H1 (cell line): Measurements from ENCODE around the gene YWHAQ. TPM values are rescaled to one million over a fixed set of nuclear protein-coding genes. Genes with fewer than 3 reads are reported as not detected.

Experiments used
- CTCF ChIA-PET: fragments of 300-600 bp; sonication (Branson Sonifier 250); formaldehyde crosslinking; loops from one replicate; lab custom pipeline; 2021; ENCODE audit not compliant: partially characterized antibody; lab: Charles Lee
- POLR2A ChIA-PET: fragments of 300-600 bp; sonication (Branson Sonifier 250); formaldehyde crosslinking; loops from one replicate; lab custom pipeline; 2021; ENCODE audit warnings: inconsistent platforms; ENCODE audit not compliant: partially characterized antibody; lab: Charles Lee
- DNase-seq, 2 experiments: peaks; one replicate each; pipeline versions ENCODE4 v3.0.0 to v3.0.0-alpha.2; 2010 to 2022; ENCODE audit warnings: low spot score in 2 of 2, low read depth in 1 of 2, mixed read lengths in 1 of 2
- FAIRE-seq: peaks from 2 replicates; lab custom pipeline; 2011; peaks lifted over from hg19 to GRCh38; lab: Jason Lieb, UNC
- H2AFZ ChIP-seq: 2 replicates; pipeline ENCODE4 v1.8.1; 2012; ENCODE audit warnings: low read length, inconsistent platforms
- H2AK5ac ChIP-seq: 2 replicates; pipeline ENCODE4 v1.6.1; 2013; ENCODE audit warnings: low read depth, low read length
- H2BK120ac ChIP-seq: replicated peaks from 2 replicates; pipeline ENCODE3; 2013; ENCODE audit warnings: low read depth, low read length, inconsistent platforms
- H2BK12ac ChIP-seq: 2 replicates; pipeline ENCODE4 v1.6.1; 2013; ENCODE audit warnings: low read depth, low read length
- H2BK15ac ChIP-seq: 2 replicates; pipeline ENCODE4 v1.6.1; 2013; ENCODE audit warnings: low read length
- H2BK20ac ChIP-seq: 2 replicates; pipeline ENCODE4 v1.6.1; 2013; ENCODE audit warnings: low read length
- H2BK5ac ChIP-seq: 2 replicates; pipeline ENCODE4 v1.6.1; 2013; ENCODE audit warnings: low read depth, low read length
- H3K14ac ChIP-seq: 2 replicates; pipeline ENCODE4 v1.6.1; 2013; ENCODE audit warnings: inconsistent platforms; ENCODE audit not compliant: insufficient read length
- H3K18ac ChIP-seq: 2 replicates; pipeline ENCODE4 v1.6.1; 2013; ENCODE audit warnings: low read length; ENCODE audit errors: extremely low read depth
- H3K23ac ChIP-seq: 2 replicates; pipeline ENCODE4 v1.6.1; 2013; ENCODE audit warnings: inconsistent platforms; ENCODE audit not compliant: insufficient read length
- H3K23me2 ChIP-seq: 2 replicates; pipeline ENCODE4 v1.6.1; 2013; ENCODE audit warnings: low read depth, low read length
- H3K27ac ChIP-seq: 2 replicates; pipeline ENCODE4 v1.6.1; 2011; ENCODE audit warnings: low read depth, low read length, inconsistent platforms
- H3K27me3 ChIP-seq, 4 experiments: replicated peaks in 1 of 4; 1 replicate in 1 of 4; 2 replicates in 3 of 4; pipeline versions ENCODE4 v1.6.1 to v1.8.1; 2011 to 2013; ENCODE audit warnings: low read length in 3 of 4, mild to moderate bottlenecking in 3 of 4, inconsistent platforms in 2 of 4, mixed read lengths in 2 of 4, moderate library complexity in 1 of 4; ENCODE audit not compliant: control insufficient read depth in 3 of 4, insufficient read depth in 3 of 4; ENCODE audit errors: extremely low read depth in 1 of 4
- H3K36me3 ChIP-seq, 4 experiments: 2 replicates each; pipeline versions ENCODE4 v1.6.1 to v1.8.1; 2011 to 2013; ENCODE audit warnings: mild to moderate bottlenecking in 4 of 4, low read length in 3 of 4, moderate library complexity in 2 of 4, control low read depth in 1 of 4, inconsistent platforms in 1 of 4; ENCODE audit not compliant: insufficient read depth in 4 of 4, control insufficient read depth in 2 of 4
- H3K4ac ChIP-seq: replicated peaks from 2 replicates; pipeline ENCODE3; 2013; ENCODE audit warnings: low read length, low read depth, mixed read lengths, inconsistent platforms; ENCODE audit not compliant: insufficient read length
- H3K4me1 ChIP-seq, 4 experiments: replicated peaks in 1 of 4; 1 replicate in 1 of 4; 2 replicates in 3 of 4; pipeline versions ENCODE4 v1.6.1 to v1.8.1; 2011 to 2013; ENCODE audit warnings: low read length in 3 of 4, inconsistent platforms in 2 of 4, mixed read lengths in 1 of 4; ENCODE audit not compliant: insufficient read depth in 4 of 4, control insufficient read depth in 3 of 4
- H3K4me2 ChIP-seq, 2 experiments: 2 replicates each; pipeline versions ENCODE4 v1.6.1 to v1.8.1; 2011 to 2013; ENCODE audit warnings: low read depth in 2 of 2, low read length in 2 of 2, control low read depth in 1 of 2, inconsistent platforms in 1 of 2, mild to moderate bottlenecking in 1 of 2; ENCODE audit not compliant: insufficient read depth in 1 of 2
- H3K4me3 ChIP-seq, 4 experiments: fragments of 200-600, 300-600 bp in 1 of 4; sonication (generic), shearing (Covaris generic), sonication (Bioruptor Twin) in 1 of 4; 2 replicates each; pipeline versions ENCODE4 v1.5.1 to v1.8.1; 2011 to 2016; ENCODE audit warnings: low read length in 4 of 4, low read depth in 3 of 4, control low read depth in 2 of 4, inconsistent platforms in 2 of 4, mild to moderate bottlenecking in 2 of 4, mixed read lengths in 1 of 4, moderate library complexity in 1 of 4; ENCODE audit not compliant: insufficient read depth in 2 of 4; ENCODE audit errors: extremely low read depth in 1 of 4
- H3K56ac ChIP-seq: replicated peaks from 2 replicates; pipeline ENCODE3; 2013; ENCODE audit warnings: low read depth, mild to moderate bottlenecking, mixed read lengths, low read length, inconsistent platforms; ENCODE audit not compliant: insufficient read length
- H3K79me1 ChIP-seq: 2 replicates; pipeline ENCODE4 v1.6.1; 2013; ENCODE audit warnings: low read depth, low read length, control low read depth
- H3K79me2 ChIP-seq, 2 experiments: 2 replicates each; pipeline versions ENCODE4 v1.6.1 to v1.8.1; 2012 to 2013; ENCODE audit warnings: low read length in 2 of 2, mild to moderate bottlenecking in 2 of 2, inconsistent platforms in 1 of 2; ENCODE audit not compliant: insufficient read depth in 2 of 2, control insufficient read depth in 1 of 2
- H3K9ac ChIP-seq, 4 experiments: replicated peaks in 1 of 4; 1 replicate in 1 of 4; 2 replicates in 3 of 4; pipeline versions ENCODE4 v1.6.1 to v1.8.1; 2011 to 2013; ENCODE audit warnings: low read depth in 3 of 4, low read length in 3 of 4, control low read depth in 2 of 4, mild to moderate bottlenecking in 2 of 4, moderate library complexity in 2 of 4, inconsistent platforms in 1 of 4; ENCODE audit errors: extremely low read depth in 1 of 4
- H3K9me3 ChIP-seq, 2 experiments: 2 replicates each; pipeline versions ENCODE4 v1.6.1 to v1.8.1; 2012 to 2013; ENCODE audit warnings: mild to moderate bottlenecking in 2 of 2, moderate library complexity in 2 of 2, control low read depth in 1 of 2, inconsistent platforms in 1 of 2, low read depth in 1 of 2, low read length in 1 of 2, mixed read lengths in 1 of 2; ENCODE audit not compliant: insufficient read depth in 2 of 2
- H4K20me1 ChIP-seq, 2 experiments: replicated peaks in 1 of 2; 2 replicates each; pipeline versions ENCODE3 to v1.8.1; 2011 to 2013; ENCODE audit warnings: inconsistent platforms in 2 of 2, low read length in 2 of 2, mild to moderate bottlenecking in 1 of 2; ENCODE audit not compliant: insufficient read depth in 2 of 2, control insufficient read depth in 1 of 2
- H4K5ac ChIP-seq: 2 replicates; pipeline ENCODE4 v1.6.1; 2013; ENCODE audit warnings: low read length, low read depth, mixed read lengths, inconsistent platforms; ENCODE audit not compliant: insufficient read length
- H4K8ac ChIP-seq: 2 replicates; pipeline ENCODE4 v1.8.0; 2013; ENCODE audit warnings: mild to moderate bottlenecking, moderate library complexity, low read length, inconsistent platforms; ENCODE audit not compliant: insufficient read depth; ENCODE audit errors: extremely low read depth
- H4K91ac ChIP-seq: replicated peaks from 2 replicates; pipeline ENCODE3; 2013; ENCODE audit warnings: low read length, mixed read lengths, inconsistent platforms; ENCODE audit not compliant: insufficient read length
- NANOG ChIP-seq: IDR thresholded peaks from 2 replicates; pipeline ENCODE4 v1.6.1; 2011; ENCODE audit warnings: low read length, low read depth, mild to moderate bottlenecking, inconsistent platforms; ENCODE audit not compliant: insufficient read depth, poor library complexity, severe bottlenecking
- NRF1 ChIP-seq: IDR thresholded peaks from 2 replicates; pipeline ENCODE4 v1.6.1; 2011; ENCODE audit warnings: mild to moderate bottlenecking, low read depth, low read length, improper control_type of control experiment
- PHF8 ChIP-seq: fragments of 200-600 bp; sonication (generic); conservative IDR thresholded peaks from 2 replicates; pipeline ENCODE4 v1.7.1; 2012; ENCODE audit warnings: low read depth, mild to moderate bottlenecking, inconsistent platforms, low read length, moderate library complexity
- WGBS, 2 experiments: shearing (Covaris generic) in 1 of 2; methylation state at CpG; one replicate each; pipeline versions ENCODE4 v1.1.6 to v1.1.7; 2013 to 2015; ENCODE audit warnings: low lambda C conversion rate in 2 of 2, mixed read lengths in 2 of 2, inconsistent platforms in 1 of 2, low coverage in 1 of 2, missing lambda C conversion rate in 1 of 2; ENCODE audit not compliant: insufficient replicate concordance in 2 of 2, insufficient coverage in 1 of 2, insufficient read length in 1 of 2; ENCODE audit errors: extremely low coverage in 1 of 2, missing lambda C conversion rate in 1 of 2; 5-methylcytosine and 5-hydroxymethylcytosine counted together
- polyA plus RNA-seq, 7 experiments: library from polyadenylated mRNA; depleted of rRNA in 3 of 7; stranded (reverse) in 5 of 7; unstranded in 2 of 7; fragments of >200 nt in 5 of 7; fragments of 200-250 nt in 2 of 7; gene quantifications; 1 replicate in 5 of 7; 2 replicates in 1 of 7; 4 replicates in 1 of 7; pipeline versions ENCODE4 v1.2.1 to v1.2.3, GENCODE V29; 2011 to 2013; ENCODE audit warnings: missing spikeins in 2 of 7, mixed read lengths in 2 of 7
- total RNA-seq: library from RNA; stranded (reverse); fragmentation: NEBNext Ultra II Directional; extraction: Animal tissue kit (Norgen Biotek cat#: 25700); gene quantifications from 2 replicates; pipeline ENCODE4 v1.2.1, GENCODE V29; 2021

The YWHAQ gene
- total and polyA plus RNA-seq, 2 of the 8 experiments (the other 6 are each of a cell fraction or from before 2014, with no cell fraction given): 244 to 480 TPM

DNA sequence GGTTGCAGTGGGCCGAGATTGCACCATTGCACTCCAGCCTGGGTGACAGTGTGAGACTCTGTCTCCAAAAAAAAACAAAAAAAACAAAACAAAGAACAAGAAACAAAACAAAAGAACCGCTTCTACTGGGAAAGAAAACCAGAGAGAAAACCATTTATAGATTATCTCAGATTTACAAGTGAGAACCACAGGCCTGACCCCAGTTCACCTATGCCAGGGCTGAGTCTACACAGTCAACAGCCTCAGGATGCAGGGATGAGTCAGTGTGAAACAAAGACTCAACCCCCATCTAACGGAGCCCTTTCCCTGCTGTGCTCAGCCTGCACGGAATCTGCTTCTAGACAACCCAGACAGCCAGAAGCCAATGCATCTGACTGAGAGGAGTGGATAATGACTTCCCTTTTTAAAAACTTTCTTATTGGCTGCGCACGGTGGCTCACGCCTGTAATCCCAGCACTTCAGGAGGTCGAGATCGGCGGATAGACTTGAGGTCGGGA, 25.5 kb upstream of the YWHAQ start:
- CTCF ChIA-PET: interaction anchor here (1.0 to 1.6 kb wide), 5 partner anchors 9 to 113 kb away, joined by 3 to 9 read pairs (median 3); no protein-coding TSS in a partner anchor
- H3K27ac ChIP-seq: no peak overlapping the region

More for the DNA sequence above, 25.5 kb upstream of the YWHAQ start:
- Histone ChIP-seq H3K23ac (no peak overlapping the region), H4K5ac (no peak overlapping the region), H3K36me3 (no peaks in the 10 kb centered on the region), H2BK5ac (no peak overlapping the region), H4K20me1 (no peaks in the 10 kb centered on the region), H3K27me3 (no peaks in the 10 kb centered on the region), H2BK15ac (no peak overlapping the region), H3K23me2 (peaks cover 6% of the 10 kb centered on the region; the same call in 1 of the 2 replicates), H3K9ac (no peak overlapping the region), H3K18ac (no peak overlapping the region), H4K8ac (no peak overlapping the region), H2AK5ac (no peak overlapping the region), H2BK20ac (no peak overlapping the region), H3K79me2 (no peaks in the 10 kb centered on the region), H3K4me2 (no peak overlapping the region), H2AFZ (no peak overlapping the region), H4K91ac (no peak overlapping the region), H3K56ac (no peak overlapping the region), H2BK12ac (no peak overlapping the region), H3K4me3 (no peak overlapping the region), H3K4me1 (no peaks in the 10 kb centered on the region; a peak in 1 of 7 replicates), H3K79me1 (no peaks in the 10 kb centered on the region), H3K9me3 (no peaks in the 10 kb centered on the region), H3K14ac (no peak overlapping the region), H3K4ac (no peak overlapping the region), H2BK120ac (no peak overlapping the region)
- 82% methylated on average over 11 of the region's 11 CpGs; no CpG with 5 or more reads in 1 of the 2 experiments for WGBS, 2 experiments
- TF ChIP-seq PHF8 (no peak), NRF1 (no peak), NANOG (no peak)
- POLR2A ChIA-PET: interaction anchor here (1.0 to 1.5 kb wide), 3 partner anchors 25 to 39 kb away, joined by 3 to 5 read pairs (median 3); partner anchors contain the start of gene YWHAQ
- no peak for FAIRE-seq
- DNase-seq: no peak
